Activated T-helper 1 cell treated with anti-CD3 and anti-CD28 coated beads, Interleukin-12 subunit alpha, Interleukin-12 subunit beta, Interleukin-2, Interleukin-4 antibody, amounts not matched to agents 30 ng/mL and 10 ng/mL and 1 ng/mL, durations not matched to agents 14 hours and 24 hours and 36 hours (primary cell): ENCODE measurements around the gene PDE3A. TPM values are rescaled to one million over a fixed set of nuclear protein-coding genes. Genes with fewer than 3 reads are reported as not detected.

ENCODE experiments used
- DNase-seq: peaks from one replicate; pipeline ENCODE4 v3.0.0; 2021; ENCODE audit warnings: low spot score
- H3K27ac Mint-ChIP-seq: one replicate; pipeline ENCODE4 v1.8.0; 2021; ENCODE audit warnings: mild to moderate bottlenecking, mixed read lengths
- H3K27me3 Mint-ChIP-seq: one replicate; pipeline ENCODE4 v1.8.0; 2022; ENCODE audit warnings: mild to moderate bottlenecking, moderate library complexity, mixed read lengths; ENCODE audit not compliant: insufficient read depth
- H3K36me3 Mint-ChIP-seq: one replicate; pipeline ENCODE4 v1.8.0; 2021; ENCODE audit warnings: low read depth, mixed read lengths
- H3K4me1 Mint-ChIP-seq: one replicate; pipeline ENCODE4 v1.8.0; 2021; ENCODE audit warnings: low read depth, mixed read lengths
- H3K4me3 Mint-ChIP-seq: one replicate; pipeline ENCODE4 v1.8.0; 2021; ENCODE audit warnings: mild to moderate bottlenecking, moderate library complexity, mixed read lengths
- H3K9me3 Mint-ChIP-seq: one replicate; pipeline ENCODE4 v1.8.0; 2021; ENCODE audit warnings: mixed read lengths
- intact Hi-C: fragments of 100-400 bp; cut with micrococcal nuclease; formaldehyde crosslinking; loops from one replicate; pipeline ENCODE4 v1.15.1; 2024
- total RNA-seq: library from RNA; stranded (reverse); gene quantifications from 2 replicates; pipeline ENCODE4 v1.2.3, GENCODE V29; 2022

The PDE3A gene
- total RNA-seq, 1 donor from 2014 or later: not detected

DNA sequence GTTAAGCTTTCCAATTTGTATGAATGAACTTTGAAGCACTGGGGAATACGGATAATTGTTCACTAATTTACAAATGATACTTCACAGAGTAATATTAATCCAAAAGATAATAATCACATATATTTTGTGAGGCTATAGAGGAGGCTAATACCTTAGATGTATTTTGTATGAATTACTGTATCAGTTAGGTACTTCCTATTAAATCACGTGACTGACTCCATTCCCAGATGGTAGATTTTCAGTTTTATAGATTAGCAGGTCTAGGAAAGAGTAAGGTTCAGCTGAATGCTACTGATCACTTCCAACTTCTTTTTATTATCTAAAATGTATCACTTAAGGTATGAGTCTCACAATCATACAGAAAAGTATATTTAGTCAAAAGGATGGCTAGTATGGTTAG lies 133.6 kb downstream of the PDE3A start:
- Mint-ChIP-seq H3K27me3 (no peaks in the 10 kb centered on the region), H3K4me3 (no peak overlapping the region), H3K9me3 (no peaks in the 10 kb centered on the region), H3K4me1 (no peaks in the 10 kb centered on the region), H3K27ac (no peak overlapping the region), H3K36me3 (no peaks in the 10 kb centered on the region)
- DNase-seq: no peak
- intact Hi-C loops: no loop called here

DNA sequence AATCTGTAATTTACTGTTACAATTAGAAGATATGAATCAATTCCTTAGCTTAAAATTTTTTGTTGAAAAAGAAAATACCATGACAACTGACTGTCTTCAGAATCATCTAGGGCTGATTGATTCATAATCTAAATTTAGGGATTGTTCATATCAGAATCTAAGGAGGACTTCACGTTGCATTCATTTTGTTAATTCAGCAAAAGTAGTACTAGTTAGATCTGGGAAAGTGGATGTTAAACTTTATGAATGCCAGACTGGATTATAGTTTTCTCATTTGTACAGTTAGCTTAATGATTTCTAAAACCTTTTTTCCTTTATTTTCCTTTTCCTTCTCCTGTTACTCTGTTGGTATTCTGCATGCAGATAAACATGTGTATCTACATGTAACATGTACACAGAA lies 135.5 kb downstream of the PDE3A start:
- no peak overlapping the region for H3K4me3 Mint-ChIP-seq
- H3K36me3 Mint-ChIP-seq: no peaks in the 10 kb centered on the region
- H3K4me1 Mint-ChIP-seq: no peaks in the 10 kb centered on the region
- H3K9me3 Mint-ChIP-seq: no peaks in the 10 kb centered on the region
- no peaks in the 10 kb centered on the region for H3K27me3 Mint-ChIP-seq
- H3K27ac Mint-ChIP-seq: no peak overlapping the region
- no peak for DNase-seq
- intact Hi-C loops: no loop called here

DNA sequence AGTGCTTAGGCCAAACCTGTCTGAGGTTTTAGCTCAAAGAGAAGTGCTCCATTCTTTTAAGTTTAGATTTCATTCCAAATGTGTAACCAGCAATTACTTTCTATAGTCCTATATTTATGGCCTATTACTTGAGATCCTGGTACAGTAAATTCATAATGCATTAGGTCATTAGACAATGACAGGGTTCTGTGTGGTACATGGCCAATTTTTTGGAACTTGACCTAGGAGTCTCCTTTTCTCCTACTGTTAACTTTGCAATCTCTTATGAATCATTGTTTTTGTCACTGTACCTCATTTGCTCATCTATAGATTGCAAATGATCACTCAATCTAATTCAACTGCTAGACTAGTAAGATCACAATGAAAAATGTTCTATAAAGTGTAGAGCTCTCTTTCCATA lies 136.7 kb downstream of the PDE3A start:
- H3K4me3 Mint-ChIP-seq: no peak overlapping the region
- no peaks in the 10 kb centered on the region for H3K9me3 Mint-ChIP-seq
- intact Hi-C loops: no loop called here
- no peaks in the 10 kb centered on the region for H3K4me1 Mint-ChIP-seq
- no peaks in the 10 kb centered on the region for H3K27me3 Mint-ChIP-seq
- no peak overlapping the region for H3K27ac Mint-ChIP-seq
- no peak for DNase-seq
- H3K36me3 Mint-ChIP-seq: no peaks in the 10 kb centered on the region

DNA sequence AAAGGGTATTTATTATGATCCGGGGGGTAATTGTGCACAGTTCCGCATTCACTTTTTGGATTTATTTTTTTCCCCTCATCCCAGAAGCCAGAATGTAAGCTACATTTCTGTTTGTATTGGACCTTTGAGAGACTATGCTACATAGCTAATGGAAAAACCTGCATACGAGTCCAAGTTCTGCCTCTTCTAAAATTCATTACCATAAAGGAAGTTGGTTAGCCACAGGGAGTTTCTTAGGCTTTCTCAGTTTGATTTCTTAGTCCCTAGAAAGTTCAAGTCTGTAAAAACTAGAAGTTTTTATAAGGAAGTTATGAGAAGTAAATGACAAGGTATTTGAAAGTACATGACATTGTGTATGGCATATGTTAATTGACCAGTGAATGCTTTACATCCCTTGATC lies 138.7 kb downstream of the PDE3A start:
- intact Hi-C loops: no loop called here
- Mint-ChIP-seq H3K27me3 (no peaks in the 10 kb centered on the region), H3K36me3 (no peaks in the 10 kb centered on the region), H3K4me1 (no peaks in the 10 kb centered on the region), H3K4me3 (no peak overlapping the region), H3K9me3 (no peaks in the 10 kb centered on the region), H3K27ac (no peak overlapping the region)
- no peak for DNase-seq

DNA sequence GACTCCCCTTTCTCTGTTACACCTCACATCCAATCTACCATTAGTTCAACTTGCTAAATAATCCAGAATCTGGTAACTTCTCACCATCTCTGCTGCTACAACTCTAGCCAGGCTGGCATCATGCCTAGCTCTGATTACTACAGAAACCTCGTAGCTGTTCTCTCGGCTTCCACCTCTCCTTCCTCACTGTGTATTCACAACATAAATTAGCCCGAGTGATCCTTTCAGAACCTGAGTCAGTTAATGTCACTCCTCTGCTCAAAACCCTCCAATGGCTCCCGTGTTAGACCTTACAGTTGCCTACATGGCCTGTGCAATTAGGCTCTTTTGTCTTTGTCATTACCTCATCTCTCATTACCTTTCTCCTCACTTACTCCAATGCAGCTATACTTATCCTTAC lies 139.4 kb downstream of the PDE3A start:
- H3K4me1 Mint-ChIP-seq: no peaks in the 10 kb centered on the region
- no peaks in the 10 kb centered on the region for H3K27me3 Mint-ChIP-seq
- H3K9me3 Mint-ChIP-seq: no peaks in the 10 kb centered on the region
- no peaks in the 10 kb centered on the region for H3K36me3 Mint-ChIP-seq
- no peak overlapping the region for H3K4me3 Mint-ChIP-seq
- DNase-seq: no peak
- intact Hi-C loops: no loop called here
- no peak overlapping the region for H3K27ac Mint-ChIP-seq

DNA sequence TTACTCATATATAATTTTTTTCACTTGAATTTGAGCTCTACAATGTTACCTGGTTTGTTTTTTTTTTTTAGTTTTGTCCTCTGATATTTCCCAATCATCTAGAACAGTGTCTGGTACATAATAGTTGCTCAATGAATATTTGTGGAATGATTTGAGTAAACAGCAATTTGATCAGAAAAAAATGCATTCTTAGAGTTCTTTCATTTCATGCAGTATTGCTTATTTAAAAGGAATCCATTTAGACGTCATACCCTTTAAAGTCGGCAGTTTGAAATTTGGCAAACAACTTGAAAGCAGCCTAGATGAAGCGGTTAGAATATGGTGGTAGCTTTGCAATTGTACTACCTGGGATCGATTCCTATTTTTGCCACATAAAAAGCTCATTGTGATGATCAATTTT lies 140.0 kb downstream of the PDE3A start:
- Mint-ChIP-seq H3K4me3 (no peak overlapping the region), H3K27ac (no peak overlapping the region), H3K36me3 (no peaks in the 10 kb centered on the region), H3K4me1 (no peaks in the 10 kb centered on the region), H3K9me3 (no peaks in the 10 kb centered on the region), H3K27me3 (no peaks in the 10 kb centered on the region)
- DNase-seq: no peak
- intact Hi-C loops: no loop called here

DNA sequence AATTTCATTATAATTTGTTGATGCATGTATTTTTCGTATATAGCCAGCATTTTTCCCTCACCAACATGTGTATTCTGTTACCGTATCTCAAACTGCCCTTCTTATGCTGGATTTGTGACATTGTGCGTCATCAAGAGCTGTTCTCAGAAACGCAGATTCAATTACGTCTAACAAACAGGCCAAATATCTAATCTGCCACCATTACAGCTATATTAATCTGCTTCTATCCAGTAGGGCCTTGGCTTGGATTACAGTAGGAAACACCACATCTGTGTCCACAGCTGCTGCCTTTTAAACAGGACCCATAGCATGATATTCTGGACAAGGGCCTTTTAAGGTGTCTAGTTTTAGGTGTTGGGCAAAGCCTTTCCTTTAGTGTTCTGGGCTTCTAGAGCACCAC lies 140.6 kb downstream of the PDE3A start:
- no peaks in the 10 kb centered on the region for H3K36me3 Mint-ChIP-seq
- H3K9me3 Mint-ChIP-seq: no peaks in the 10 kb centered on the region
- intact Hi-C loops: no loop called here
- H3K4me1 Mint-ChIP-seq: no peaks in the 10 kb centered on the region
- no peak for DNase-seq
- H3K4me3 Mint-ChIP-seq: no peak overlapping the region
- H3K27ac Mint-ChIP-seq: no peak overlapping the region
- no peaks in the 10 kb centered on the region for H3K27me3 Mint-ChIP-seq

DNA sequence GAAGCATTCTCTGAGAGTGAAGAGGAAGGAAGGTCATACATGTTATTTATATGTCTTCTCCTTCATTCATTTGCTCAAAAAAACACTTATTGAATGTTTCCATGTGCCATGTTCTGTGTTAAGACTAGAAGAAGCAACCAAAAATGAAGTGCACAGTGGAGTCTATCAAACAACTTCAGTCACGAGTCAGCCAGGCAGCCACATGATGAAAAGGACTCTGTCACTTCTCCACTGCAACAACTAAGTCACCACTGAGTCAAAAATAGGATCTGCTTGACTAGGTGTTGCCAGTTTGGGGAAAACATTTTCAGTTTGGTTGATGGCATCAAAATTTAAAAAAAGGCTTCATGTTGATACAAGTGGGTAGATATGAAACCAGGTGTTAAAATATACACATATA lies 142.5 kb downstream of the PDE3A start:
- Mint-ChIP-seq H3K4me1 (no peaks in the 10 kb centered on the region), H3K9me3 (no peaks in the 10 kb centered on the region), H3K27ac (no peak overlapping the region), H3K36me3 (no peaks in the 10 kb centered on the region), H3K4me3 (no peak overlapping the region), H3K27me3 (no peaks in the 10 kb centered on the region)
- no peak for DNase-seq
- intact Hi-C loops: no loop called here

DNA sequence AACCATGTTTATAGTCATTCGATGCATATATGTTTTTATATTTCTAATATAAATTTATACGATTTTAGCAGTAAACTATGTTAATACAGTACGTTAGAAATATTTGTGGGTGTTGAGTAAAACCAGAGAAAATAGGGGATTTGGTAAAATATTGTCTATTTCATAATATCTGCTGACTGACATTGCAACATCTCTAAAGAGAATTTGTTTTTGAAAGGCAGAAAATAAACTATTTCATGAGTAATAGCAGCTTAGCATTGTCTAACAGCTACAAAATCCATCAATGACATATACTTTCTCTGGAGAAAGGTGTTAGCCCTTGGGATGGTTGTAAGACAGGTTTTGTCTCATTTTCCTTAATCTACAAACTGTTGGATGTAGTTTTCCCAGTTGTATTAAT lies 144.9 kb downstream of the PDE3A start:
- no peak for DNase-seq
- no peak overlapping the region for H3K4me3 Mint-ChIP-seq
- H3K4me1 Mint-ChIP-seq: no peaks in the 10 kb centered on the region
- no peak overlapping the region for H3K27ac Mint-ChIP-seq
- H3K36me3 Mint-ChIP-seq: no peaks in the 10 kb centered on the region
- no peaks in the 10 kb centered on the region for H3K27me3 Mint-ChIP-seq
- intact Hi-C loops: no loop called here
- no peaks in the 10 kb centered on the region for H3K9me3 Mint-ChIP-seq

DNA sequence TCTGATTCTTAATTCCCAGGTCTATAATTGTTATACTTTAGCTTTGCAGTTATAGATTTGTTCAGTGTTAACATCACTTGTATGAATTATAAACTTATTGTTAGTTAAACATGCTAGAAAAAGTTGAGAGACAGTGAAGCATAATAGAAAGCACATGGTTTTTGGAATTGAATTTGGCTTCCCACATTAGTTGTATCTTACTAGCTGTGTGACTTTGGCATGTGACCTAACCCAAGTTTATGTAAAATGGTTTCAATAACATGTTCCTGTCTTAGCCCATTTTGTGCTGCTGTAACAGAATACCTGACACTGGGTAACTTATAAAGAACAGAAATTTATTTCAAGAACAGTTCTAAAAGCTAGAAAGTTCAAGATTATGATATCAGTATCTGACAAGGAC lies 146.3 kb downstream of the PDE3A start:
- no peak overlapping the region for H3K4me3 Mint-ChIP-seq
- H3K27ac Mint-ChIP-seq: no peak overlapping the region
- no peak for DNase-seq
- H3K36me3 Mint-ChIP-seq: no peaks in the 10 kb centered on the region
- no peaks in the 10 kb centered on the region for H3K4me1 Mint-ChIP-seq
- no peaks in the 10 kb centered on the region for H3K27me3 Mint-ChIP-seq
- intact Hi-C loops: no loop called here
- H3K9me3 Mint-ChIP-seq: no peaks in the 10 kb centered on the region

DNA sequence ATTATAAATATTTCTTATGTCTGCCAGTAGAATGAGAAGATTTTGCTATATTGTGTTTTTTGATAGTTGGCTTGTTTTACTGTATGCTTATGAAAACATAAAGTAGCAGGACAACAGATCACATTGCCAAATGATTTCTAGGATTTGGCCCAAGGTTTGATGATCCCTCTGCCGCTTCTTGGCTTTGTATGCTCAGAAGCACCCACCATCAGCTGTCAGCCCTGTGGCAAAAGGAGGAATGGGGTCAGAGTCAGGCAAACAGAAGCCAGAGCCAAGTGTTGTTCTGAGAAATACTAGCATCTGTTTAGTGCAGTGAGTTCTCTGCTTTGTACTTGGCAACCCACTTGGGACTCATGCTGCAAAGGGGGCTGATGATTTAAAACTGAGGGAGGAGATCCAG lies 152.2 kb downstream of the PDE3A start:
- H3K27ac Mint-ChIP-seq: no peak overlapping the region
- no peaks in the 10 kb centered on the region for H3K9me3 Mint-ChIP-seq
- no peaks in the 10 kb centered on the region for H3K4me1 Mint-ChIP-seq
- DNase-seq: no peak
- H3K27me3 Mint-ChIP-seq: no peaks in the 10 kb centered on the region
- H3K4me3 Mint-ChIP-seq: no peak overlapping the region
- intact Hi-C loops: no loop called here
- no peaks in the 10 kb centered on the region for H3K36me3 Mint-ChIP-seq

DNA sequence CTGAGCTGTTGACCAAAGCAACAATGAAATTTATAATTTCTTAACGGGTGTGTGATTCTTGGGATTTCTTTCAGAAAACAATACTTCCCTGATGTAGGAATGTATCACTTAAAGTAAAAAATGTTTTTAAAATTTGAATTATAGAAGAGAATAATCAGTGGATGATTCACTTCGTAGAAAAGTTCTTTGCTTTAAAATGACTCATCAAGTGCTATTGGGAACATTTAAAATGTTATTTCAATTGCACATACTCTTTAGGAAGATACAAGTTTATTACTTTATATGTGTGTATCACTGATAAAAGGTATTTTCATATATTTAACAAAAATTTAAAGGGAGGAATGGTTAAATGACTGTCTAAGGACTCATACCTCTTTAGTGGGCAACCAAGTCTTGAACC lies 155.3 kb downstream of the PDE3A start:
- intact Hi-C loops: no loop called here
- DNase-seq: no peak
- Mint-ChIP-seq H3K4me1 (no peaks in the 10 kb centered on the region), H3K36me3 (no peaks in the 10 kb centered on the region), H3K9me3 (no peaks in the 10 kb centered on the region), H3K4me3 (no peak overlapping the region), H3K27ac (no peak overlapping the region), H3K27me3 (no peaks in the 10 kb centered on the region)

DNA sequence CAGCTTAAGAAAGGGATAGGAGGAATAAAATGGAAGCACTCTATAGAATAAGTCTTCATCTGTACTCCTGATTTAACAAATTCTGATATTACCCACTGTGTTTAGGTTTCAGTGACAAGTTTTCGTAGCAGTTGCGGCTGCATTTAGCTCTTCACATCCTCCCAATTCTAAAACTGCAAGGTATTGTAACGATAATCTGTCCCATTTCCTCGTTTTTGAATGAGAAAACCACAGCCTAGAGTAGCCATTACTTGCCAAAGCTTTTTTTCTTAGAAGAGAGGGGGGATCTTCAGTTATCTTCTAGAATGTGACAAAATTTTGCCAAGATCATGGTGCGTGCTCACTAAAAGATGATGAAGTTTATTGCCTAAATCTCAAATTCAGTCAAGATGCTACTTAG lies 155.8 kb downstream of the PDE3A start:
- no peaks in the 10 kb centered on the region for H3K36me3 Mint-ChIP-seq
- H3K27ac Mint-ChIP-seq: no peak overlapping the region
- H3K4me3 Mint-ChIP-seq: no peak overlapping the region
- no peaks in the 10 kb centered on the region for H3K9me3 Mint-ChIP-seq
- DNase-seq: no peak
- no peaks in the 10 kb centered on the region for H3K27me3 Mint-ChIP-seq
- intact Hi-C loops: no loop called here
- H3K4me1 Mint-ChIP-seq: no peaks in the 10 kb centered on the region

DNA sequence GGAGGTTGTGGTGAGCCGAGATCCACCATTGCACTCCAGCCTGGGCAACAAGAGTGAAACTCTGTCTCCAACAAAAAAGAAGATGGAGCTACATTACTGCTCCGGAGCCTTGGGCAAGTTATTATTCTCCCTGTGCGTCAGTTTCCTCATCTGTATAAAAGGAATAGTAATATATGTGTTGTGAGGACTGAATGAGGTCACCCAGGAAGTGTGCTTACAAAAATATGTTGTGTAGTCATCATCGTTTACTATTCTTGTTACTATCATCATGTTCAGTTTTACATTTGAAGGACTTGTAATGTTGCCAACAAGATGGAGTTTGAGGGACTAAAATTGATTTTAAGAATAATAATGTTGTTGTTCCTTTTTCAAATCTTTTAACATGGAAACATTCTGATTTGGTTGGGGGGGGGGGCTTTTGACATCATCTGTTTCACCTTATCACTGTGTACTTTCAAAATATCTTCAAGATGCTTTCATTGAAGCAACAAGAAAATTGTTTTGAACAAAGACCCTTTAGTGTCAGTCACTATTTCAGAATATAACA lies 156.8 kb downstream of the PDE3A start:
- no peak overlapping the region for H3K4me3 Mint-ChIP-seq
- H3K36me3 Mint-ChIP-seq: no peaks in the 10 kb centered on the region
- H3K9me3 Mint-ChIP-seq: no peaks in the 10 kb centered on the region
- no peaks in the 10 kb centered on the region for H3K4me1 Mint-ChIP-seq
- no peaks in the 10 kb centered on the region for H3K27me3 Mint-ChIP-seq
- intact Hi-C loops: no loop called here
- DNase-seq: no peak
- no peak overlapping the region for H3K27ac Mint-ChIP-seq
